ENCODE results near the gene IL37.

The IL37 gene

GRCh38 chr2:112962308-112963175 lies 51.6 kb downstream of the IL37 start:
- no peak for DNase-seq

- DNase-seq = no peak
Observed at GRCh38 chr2:112967023-112967422, 56.1 kb downstream of the IL37 start.
